ENCODE data around the gene ARL8B. TPM values are rescaled to one million over a fixed set of nuclear protein-coding genes. Genes with fewer than 3 reads are reported as not detected.
"Not testable (repeated sequence)": the region's sequence is repeated elsewhere in the genome, so short reads cannot be mapped to it uniquely, and the experiment has no call there.

Gene ARL8B
- total RNA-seq, 1 experiment from 2014 or later = 43.8 TPM

DNA sequence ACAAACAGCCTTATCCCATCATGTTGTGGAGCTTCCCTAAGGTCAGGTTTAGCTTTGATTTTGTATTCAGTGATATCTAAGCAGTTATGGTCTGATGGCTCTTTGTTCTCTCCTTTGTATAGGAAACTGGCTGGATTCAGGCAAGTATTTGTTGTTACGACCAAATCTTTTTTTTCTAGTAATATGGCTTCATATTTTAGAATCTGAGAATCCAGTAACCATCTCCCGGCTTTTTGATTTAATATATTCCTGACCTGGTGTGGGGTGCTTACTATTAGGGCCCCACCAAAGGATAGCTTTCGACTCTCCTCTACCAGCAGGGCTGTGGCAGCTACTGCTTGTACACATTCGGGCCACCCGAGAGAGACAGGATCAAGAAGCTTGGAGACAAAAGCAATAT lies 23.0 kb downstream of the ARL8B start:
- Histone ChIP-seq H3K4me3 (ENCODE audit: low read length) (no peak overlapping the region), H3K27me3 (ENCODE audit: low read length) (no peaks in the 10 kb centered on the region), H3K79me2 (ENCODE audit: low read length) (peaks cover 99% of the 10 kb centered on the region), H3K36me3 (ENCODE audit: low read depth, low read length) (0 out of 2 replicates have a peak, but pooled peaks cover 2% of the 10 kb centered on the region), H3K27ac (ENCODE audit: low read length) (no peak overlapping the region), H3K9me2 (replicated peaks; ENCODE audit: low read length) (no peaks in the 10 kb centered on the region), H2AFZ (ENCODE audit: low read length) (no peak overlapping the region), H3K4me2 (ENCODE audit: low read length) (no peak overlapping the region), H3F3A (ENCODE audit: low read length, unreplicated experiment) (no peaks in the 10 kb centered on the region), H3K9ac (ENCODE audit: low read length) (no peak overlapping the region), H3K4me1 (ENCODE audit: insufficient read depth, low read length) (peaks cover 18% of the 10 kb centered on the region), H3K9me3 (ENCODE audit: low read length) (no peaks in the 10 kb centered on the region), H4K20me1 (ENCODE audit: low read length) (peaks cover 64% of the 10 kb centered on the region)
- intact Hi-C loops (cut with micrococcal nuclease) = no loop called here
- TF ChIP-seq EZH2phosphoT487 (IDR thresholded peaks at IDR 0.05; ENCODE audit: borderline replicate concordance, low read length) = no peak
- no peak for TF ChIP-seq EZH2 (IDR thresholded peaks at IDR 0.05; ENCODE audit: low read length, unreplicated experiment)
- TF ChIP-seq, protein P1, sequence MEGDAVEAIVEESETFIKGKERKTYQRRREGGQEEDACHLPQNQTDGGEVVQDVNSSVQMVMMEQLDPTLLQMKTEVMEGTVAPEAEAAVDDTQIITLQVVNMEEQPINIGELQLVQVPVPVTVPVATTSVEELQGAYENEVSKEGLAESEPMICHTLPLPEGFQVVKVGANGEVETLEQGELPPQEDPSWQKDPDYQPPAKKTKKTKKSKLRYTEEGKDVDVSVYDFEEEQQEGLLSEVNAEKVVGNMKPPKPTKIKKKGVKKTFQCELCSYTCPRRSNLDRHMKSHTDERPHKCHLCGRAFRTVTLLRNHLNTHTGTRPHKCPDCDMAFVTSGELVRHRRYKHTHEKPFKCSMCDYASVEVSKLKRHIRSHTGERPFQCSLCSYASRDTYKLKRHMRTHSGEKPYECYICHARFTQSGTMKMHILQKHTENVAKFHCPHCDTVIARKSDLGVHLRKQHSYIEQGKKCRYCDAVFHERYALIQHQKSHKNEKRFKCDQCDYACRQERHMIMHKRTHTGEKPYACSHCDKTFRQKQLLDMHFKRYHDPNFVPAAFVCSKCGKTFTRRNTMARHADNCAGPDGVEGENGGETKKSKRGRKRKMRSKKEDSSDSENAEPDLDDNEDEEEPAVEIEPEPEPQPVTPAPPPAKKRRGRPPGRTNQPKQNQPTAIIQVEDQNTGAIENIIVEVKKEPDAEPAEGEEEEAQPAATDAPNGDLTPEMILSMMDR (conservative IDR thresholded peaks at IDR 0.05; ENCODE audit: low read depth, low read length) = no peak
- ATAC-seq (no peak), DNase-seq (no peak)
- POLR2A ChIA-PET (ENCODE audit: unreplicated experiment) = no interaction called here
- no TSS peak for BruUV-seq (replicated peaks)
- CTCF ChIA-PET = no interaction called here

DNA sequence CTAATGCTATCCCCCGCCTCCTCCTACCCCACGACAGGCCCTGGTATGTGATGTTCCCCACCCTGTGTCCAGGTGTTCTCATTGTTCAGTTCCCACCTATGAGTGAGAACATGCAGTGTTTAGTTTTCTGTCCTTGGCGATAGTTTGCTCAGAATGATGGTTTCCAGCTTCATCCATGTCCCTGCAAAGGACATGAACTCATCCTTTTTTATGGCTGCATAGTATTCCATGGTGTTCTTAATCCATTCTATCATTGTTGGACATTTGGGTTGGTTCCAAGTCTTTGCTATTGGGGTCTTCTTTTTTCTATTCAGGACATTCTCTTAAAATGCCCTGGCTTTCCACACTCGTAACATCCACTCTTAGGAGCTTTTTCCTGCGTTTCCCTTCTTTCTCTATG lies 25.1 kb downstream of the ARL8B start:
- H3K9ac ChIP-seq (ENCODE audit: low read length); H3K4me2 ChIP-seq (ENCODE audit: low read length); H3K9me2 ChIP-seq (replicated peaks; ENCODE audit: low read length); DNase-seq; H3K9me3 ChIP-seq (ENCODE audit: low read length); ATAC-seq; H3K27ac ChIP-seq (ENCODE audit: low read length); POLR2A ChIA-PET (ENCODE audit: unreplicated experiment); H2AFZ ChIP-seq (ENCODE audit: low read length); intact Hi-C loops (cut with micrococcal nuclease); H3K36me3 ChIP-seq (ENCODE audit: low read depth, low read length); H3K27me3 ChIP-seq (ENCODE audit: low read length); H3K4me3 ChIP-seq (ENCODE audit: low read length); BruUV-seq (replicated peaks); CTCF ChIA-PET; H3F3A ChIP-seq (ENCODE audit: low read length, unreplicated experiment): not testable (repeated sequence)
- Histone ChIP-seq H3K79me2 (ENCODE audit: low read length) (peaks cover 95% of the 10 kb centered on the region), H3K4me1 (ENCODE audit: insufficient read depth, low read length) (peaks cover 18% of the 10 kb centered on the region), H4K20me1 (ENCODE audit: low read length) (peaks cover 57% of the 10 kb centered on the region)

DNA sequence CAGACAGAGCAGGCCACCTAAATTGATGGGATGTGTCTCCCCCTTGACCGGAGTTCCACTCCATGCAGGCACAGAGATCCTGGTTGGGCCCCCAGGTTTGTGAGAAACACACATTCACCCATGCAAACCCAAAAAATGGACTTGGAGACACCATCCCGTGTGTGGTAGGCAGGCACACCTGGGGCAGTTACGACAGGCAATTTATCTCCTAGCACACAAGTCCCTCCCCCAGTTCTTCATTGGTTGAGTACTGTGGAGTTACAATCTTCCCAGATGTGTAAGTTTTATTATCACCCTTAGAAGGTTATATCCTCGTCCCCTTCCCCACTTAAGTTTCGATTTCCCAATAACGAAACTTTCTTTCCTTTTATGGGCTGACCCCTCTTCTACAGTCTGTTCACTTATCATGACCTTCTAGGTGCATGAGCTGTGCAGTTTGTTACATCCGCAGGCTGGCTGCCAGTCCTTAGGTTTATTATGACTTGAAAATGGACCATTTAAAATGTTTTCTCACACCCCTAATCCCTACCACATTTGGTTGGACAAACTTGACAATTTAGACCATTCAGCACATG lies 27.3 kb downstream of the ARL8B start:
- H2AFZ ChIP-seq (ENCODE audit: low read length) = no peak overlapping the region
- H3K9me2 ChIP-seq (replicated peaks; ENCODE audit: low read length) = no peaks in the 10 kb centered on the region
- H3K9me3 ChIP-seq (ENCODE audit: low read length) = no peaks in the 10 kb centered on the region
- H3K4me3 ChIP-seq (ENCODE audit: low read length) = no peak overlapping the region
- no peak for ATAC-seq
- no peaks in the 10 kb centered on the region for H3K36me3 ChIP-seq (ENCODE audit: low read depth, low read length)
- H3K27ac ChIP-seq (ENCODE audit: low read length) = no peak overlapping the region
- H3K27me3 ChIP-seq (ENCODE audit: low read length) = no peaks in the 10 kb centered on the region
- H3K4me1 ChIP-seq (ENCODE audit: insufficient read depth, low read length) = peaks cover 6% of the 10 kb centered on the region
- intact Hi-C loops (cut with micrococcal nuclease) = no loop called here
- H3K9ac ChIP-seq (ENCODE audit: low read length) = no peak overlapping the region
- TF ChIP-seq EZH2 (IDR thresholded peaks at IDR 0.05; ENCODE audit: low read length, unreplicated experiment) (no peak), EZH2phosphoT487 (IDR thresholded peaks at IDR 0.05; ENCODE audit: borderline replicate concordance, low read length) (no peak)
- TF ChIP-seq, protein P1 (conservative IDR thresholded peaks at IDR 0.05; ENCODE audit: low read depth, low read length) = no peak
- no peak overlapping the region for H3K4me2 ChIP-seq (ENCODE audit: low read length)
- DNase-seq = no peak
- no TSS peak for BruUV-seq (replicated peaks)
- ChIA-PET POLR2A (ENCODE audit: unreplicated experiment) (no interaction called here), CTCF (no interaction called here)
- peaks cover 56% of the 10 kb centered on the region for H4K20me1 ChIP-seq (ENCODE audit: low read length)
- H3F3A ChIP-seq (ENCODE audit: low read length, unreplicated experiment) = no peaks in the 10 kb centered on the region
- H3K79me2 ChIP-seq (ENCODE audit: low read length) = peaks cover 95% of the 10 kb centered on the region

Measured in PC-3 (cell line).